Measurements from ENCODE around the gene SOS1. TPM values are rescaled to one million over a fixed set of nuclear protein-coding genes. Genes with fewer than 3 reads are reported as not detected.

Gene SOS1
- total RNA-seq, 6 experiments from 2014 or later, result 9.6 to 20.1 (median 16.5) TPM

- no peaks in the 10 kb centered on the region for H3K27me3 ChIP-seq
- no peaks in the 10 kb centered on the region for H3K9me3 ChIP-seq
- H3K27ac ChIP-seq, result no peak overlapping the region
- no peaks in the 10 kb centered on the region for H3K36me3 ChIP-seq
- intact Hi-C loops (cut with DNase I), result no loop called here
- no peak overlapping the region for H3K4me3 ChIP-seq
- TF ChIP-seq CTCF (IDR thresholded peaks at IDR 0.05), result no peak
- no peak for TF ChIP-seq POLR2A (IDR thresholded peaks at IDR 0.05)
- DNase-seq (no peak), ATAC-seq (no peak)
- peaks cover 0 to 3% (median 0%) of the 10 kb centered on the region in 4 donors for H3K4me1 ChIP-seq
Observed at GRCh38 chr2:38973266-38973665, 147.6 kb downstream of the SOS1 start.

- Histone ChIP-seq H3K27me3 (no peaks in the 10 kb centered on the region), H3K4me1 (peaks cover 0 to 3% (median 0%) of the 10 kb centered on the region in 4 donors), H3K9me3 (no peaks in the 10 kb centered on the region), H3K27ac (no peak overlapping the region), H3K4me3 (no peak overlapping the region), H3K36me3 (no peaks in the 10 kb centered on the region)
- DNase-seq, result no peak
- WGBS (ENCODE audit: insufficient coverage, low coverage, low lambda C conversion rate, missing lambda C conversion rate), result 94% methylated on average over 4 of the region's 4 CpGs
- intact Hi-C loops (cut with DNase I), result no loop called here
- TF ChIP-seq CTCF (IDR thresholded peaks at IDR 0.05) (no peak), POLR2A (IDR thresholded peaks at IDR 0.05) (no peak)
- ATAC-seq, result no peak
Observed at GRCh38 chr2:38971377-38971776, 149.5 kb downstream of the SOS1 start.

- Histone ChIP-seq H3K27me3 (no peaks in the 10 kb centered on the region), H3K4me3 (no peak overlapping the region), H3K4me1 (peaks cover 0 to 3% (median 0%) of the 10 kb centered on the region in 4 donors), H3K27ac (no peak overlapping the region), H3K9me3 (no peaks in the 10 kb centered on the region), H3K36me3 (no peaks in the 10 kb centered on the region)
- intact Hi-C loops (cut with DNase I), result no loop called here
- 100% methylated on average over 2 of the region's 2 CpGs for WGBS (ENCODE audit: insufficient coverage, low coverage, low lambda C conversion rate, missing lambda C conversion rate)
- ATAC-seq, result no peak
- DNase-seq, result no peak
- TF ChIP-seq POLR2A (IDR thresholded peaks at IDR 0.05) (no peak), CTCF (IDR thresholded peaks at IDR 0.05) (no peak)
Observed at GRCh38 chr2:38968021-38968420, 152.8 kb downstream of the SOS1 start.

GRCh38 chr2:38966678-38967077, 154.2 kb downstream of the SOS1 start:
- intact Hi-C loops (cut with DNase I), result no loop called here
- Histone ChIP-seq H3K4me1 (peaks cover 0 to 3% (median 0%) of the 10 kb centered on the region in 4 donors), H3K36me3 (no peaks in the 10 kb centered on the region), H3K27ac (no peak overlapping the region), H3K4me3 (no peak overlapping the region), H3K9me3 (no peaks in the 10 kb centered on the region), H3K27me3 (no peaks in the 10 kb centered on the region)
- 67% methylated on average over 1 of the region's 1 CpG for WGBS (ENCODE audit: insufficient coverage, low coverage, low lambda C conversion rate, missing lambda C conversion rate)
- TF ChIP-seq POLR2A (IDR thresholded peaks at IDR 0.05) (no peak), CTCF (IDR thresholded peaks at IDR 0.05) (no peak)
- ATAC-seq, result no peak
- DNase-seq, result no peak

DNA sequence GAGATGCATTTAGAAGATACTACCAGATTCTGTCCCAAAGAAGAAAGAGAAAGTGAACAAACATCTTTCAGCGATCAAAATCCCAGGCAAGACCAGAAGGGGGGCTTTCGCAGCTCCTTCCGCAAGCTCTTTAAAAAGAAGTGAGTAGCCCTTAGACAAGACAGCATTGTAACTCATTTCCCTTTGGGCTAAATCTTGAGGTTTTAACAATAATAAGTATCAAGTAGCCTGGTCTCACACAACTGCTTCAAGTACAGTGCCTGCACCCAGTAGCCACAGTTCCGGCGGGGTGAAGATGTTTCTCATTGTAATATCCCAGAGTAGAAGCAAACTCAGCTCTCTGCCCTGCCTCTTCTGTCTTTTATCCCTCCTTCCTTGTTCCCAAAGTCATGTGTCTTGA, 154.8 kb downstream of the SOS1 start:
- no peak overlapping the region for H3K27ac ChIP-seq
- no peaks in the 10 kb centered on the region for H3K36me3 ChIP-seq
- DNase-seq (no peak), ATAC-seq (no peak)
- H3K4me1 ChIP-seq, result peaks cover 0 to 1% (median 0%) of the 10 kb centered on the region in 4 donors
- no peak for TF ChIP-seq CTCF (IDR thresholded peaks at IDR 0.05)
- no peak for TF ChIP-seq POLR2A (IDR thresholded peaks at IDR 0.05)
- H3K9me3 ChIP-seq, result no peaks in the 10 kb centered on the region
- H3K4me3 ChIP-seq, result no peak overlapping the region
- no peaks in the 10 kb centered on the region for H3K27me3 ChIP-seq
- 90% methylated on average over 5 of the region's 5 CpGs for WGBS (ENCODE audit: insufficient coverage, low coverage, low lambda C conversion rate, missing lambda C conversion rate)
- intact Hi-C loops (cut with DNase I), result no loop called here

Measured in right lobe of liver (tissue), 6 donors.